Endodermal cell (in vitro differentiated cells): ENCODE results near the gene ACAD9. TPM values are rescaled to one million over a fixed set of nuclear protein-coding genes. Genes with fewer than 3 reads are reported as not detected.

Experiments
- DNase-seq: peaks from one replicate; pipeline ENCODE4 v3.0.0-alpha.2; 2017
- H3K27ac ChIP-seq: 2 replicates; pipeline ENCODE4 v1.5.1; 2013; ENCODE audit warnings: mild to moderate bottlenecking, low read depth, low read length, moderate library complexity
- H3K27me3 ChIP-seq: 2 replicates; pipeline ENCODE4 v1.6.1; 2013; ENCODE audit warnings: mild to moderate bottlenecking, low read length, moderate library complexity; ENCODE audit not compliant: insufficient read depth, control insufficient read depth, poor library complexity, severe bottlenecking
- H3K36me3 ChIP-seq: 2 replicates; pipeline ENCODE4 v1.7.0; 2013; ENCODE audit warnings: mild to moderate bottlenecking, low read length, moderate library complexity; ENCODE audit not compliant: control insufficient read depth, insufficient read depth
- H3K4me1 ChIP-seq: one replicate; pipeline ENCODE4 v1.7.0; 2013; ENCODE audit warnings: low read length; ENCODE audit not compliant: control insufficient read depth, insufficient read depth
- H3K4me3 ChIP-seq: 2 replicates; pipeline ENCODE4 v1.5.1; 2013; ENCODE audit warnings: mild to moderate bottlenecking, low read length, moderate library complexity
- H3K9ac ChIP-seq: 2 replicates; pipeline ENCODE4 v1.6.1; 2013; ENCODE audit warnings: mild to moderate bottlenecking, low read length, moderate library complexity; ENCODE audit not compliant: poor library complexity, severe bottlenecking; ENCODE audit errors: extremely low read depth
- H3K9me3 ChIP-seq: 2 replicates; pipeline ENCODE4 v1.6.1; 2013; ENCODE audit warnings: mild to moderate bottlenecking, low read length, moderate library complexity; ENCODE audit not compliant: control insufficient read depth
- H3K27ac Mint-ChIP-seq: 2 replicates; pipeline ENCODE4 v1.8.0; 2020; ENCODE audit warnings: mixed read lengths
- H3K27me3 Mint-ChIP-seq: 2 replicates; pipeline ENCODE4 v1.8.0; 2021; ENCODE audit warnings: mild to moderate bottlenecking, mixed read lengths; ENCODE audit not compliant: insufficient read depth
- H3K36me3 Mint-ChIP-seq: 2 replicates; pipeline ENCODE4 v1.8.0; 2020; ENCODE audit warnings: low read depth, mixed read lengths
- H3K4me1 Mint-ChIP-seq: 2 replicates; pipeline ENCODE4 v1.8.0; 2020; ENCODE audit warnings: mixed read lengths
- H3K4me3 Mint-ChIP-seq: 2 replicates; pipeline ENCODE4 v1.8.0; 2020; ENCODE audit warnings: mild to moderate bottlenecking, moderate library complexity, mixed read lengths
- H3K9me3 Mint-ChIP-seq: 2 replicates; pipeline ENCODE4 v1.8.0; 2020; ENCODE audit warnings: mild to moderate bottlenecking, mixed read lengths
- WGBS, 2 experiments: methylation state at CpG; one replicate each; pipeline versions ENCODE4 v1.1.5 to v1.1.7; 2013; ENCODE audit warnings: missing lambda C conversion rate in 2 of 2, mixed read lengths in 1 of 2; ENCODE audit not compliant: insufficient coverage in 1 of 2, insufficient read length in 1 of 2; 5-methylcytosine and 5-hydroxymethylcytosine counted together
- total RNA-seq, 2 donors: library from RNA; stranded (reverse); fragmentation: NEBNext Ultra II Directional in 1 of 2; extraction: Animal tissue kit (Norgen Biotek cat#: 25700) in 1 of 2; gene quantifications; 2 replicates in 1 of 2; 3 replicates in 1 of 2; pipeline ENCODE4 v1.2.1, GENCODE V29; 2021
- TF ChIP-seq, protein P1 (sequence below): fragments of 200-600 bp; sonication (generic); conservative IDR thresholded peaks from 2 replicates; pipeline ENCODE4 v1.5.0; 2021; ENCODE audit warnings: antibody characterized with exemption, mild to moderate bottlenecking

The ACAD9 gene
- total RNA-seq, 2 donors from 2014 or later = 48.0 to 52.1 TPM

DNA sequence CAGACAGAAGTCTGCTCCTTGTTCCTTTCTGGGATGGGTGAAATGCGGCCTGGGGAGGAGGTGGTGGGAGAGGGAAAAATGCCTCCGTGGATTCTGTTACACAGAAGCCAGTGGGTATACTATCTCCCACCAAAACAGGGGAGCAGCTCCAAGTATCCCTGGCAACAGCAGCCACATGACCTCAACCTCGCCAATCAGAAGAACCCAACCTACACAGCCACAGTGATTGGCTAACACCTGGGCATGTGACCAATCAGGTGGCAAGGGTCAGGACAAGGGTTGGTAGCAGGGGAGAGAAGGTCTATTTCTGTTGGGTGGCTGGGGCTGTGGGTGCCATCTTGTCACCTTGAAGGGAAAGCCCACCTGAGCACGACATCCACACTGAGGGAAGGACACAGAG is 9.1 kb upstream of the ACAD9 start:
- Mint-ChIP-seq H3K4me1 (peaks cover under 1% of the 10 kb centered on the region), H3K4me3 (no peak overlapping the region), H3K27me3 (peaks cover 12% of the 10 kb centered on the region), H3K27ac (no peak overlapping the region), H3K9me3 (no peaks in the 10 kb centered on the region), H3K36me3 (peaks cover 22% of the 10 kb centered on the region)
- WGBS, 2 experiments = 92% methylated on average over 4 of the region's 4 CpGs; no CpG with 5 or more reads in 1 of the 2 experiments
- Histone ChIP-seq H3K4me3 (no peak overlapping the region), H3K9me3 (no peaks in the 10 kb centered on the region), H3K27me3 (no peaks in the 10 kb centered on the region), H3K9ac (no peak overlapping the region), H3K27ac (no peak overlapping the region), H3K36me3 (peaks cover 43% of the 10 kb centered on the region), H3K4me1 (no peaks in the 10 kb centered on the region)
- TF ChIP-seq, protein P1, sequence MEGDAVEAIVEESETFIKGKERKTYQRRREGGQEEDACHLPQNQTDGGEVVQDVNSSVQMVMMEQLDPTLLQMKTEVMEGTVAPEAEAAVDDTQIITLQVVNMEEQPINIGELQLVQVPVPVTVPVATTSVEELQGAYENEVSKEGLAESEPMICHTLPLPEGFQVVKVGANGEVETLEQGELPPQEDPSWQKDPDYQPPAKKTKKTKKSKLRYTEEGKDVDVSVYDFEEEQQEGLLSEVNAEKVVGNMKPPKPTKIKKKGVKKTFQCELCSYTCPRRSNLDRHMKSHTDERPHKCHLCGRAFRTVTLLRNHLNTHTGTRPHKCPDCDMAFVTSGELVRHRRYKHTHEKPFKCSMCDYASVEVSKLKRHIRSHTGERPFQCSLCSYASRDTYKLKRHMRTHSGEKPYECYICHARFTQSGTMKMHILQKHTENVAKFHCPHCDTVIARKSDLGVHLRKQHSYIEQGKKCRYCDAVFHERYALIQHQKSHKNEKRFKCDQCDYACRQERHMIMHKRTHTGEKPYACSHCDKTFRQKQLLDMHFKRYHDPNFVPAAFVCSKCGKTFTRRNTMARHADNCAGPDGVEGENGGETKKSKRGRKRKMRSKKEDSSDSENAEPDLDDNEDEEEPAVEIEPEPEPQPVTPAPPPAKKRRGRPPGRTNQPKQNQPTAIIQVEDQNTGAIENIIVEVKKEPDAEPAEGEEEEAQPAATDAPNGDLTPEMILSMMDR = no peak
- no peak for DNase-seq

DNA sequence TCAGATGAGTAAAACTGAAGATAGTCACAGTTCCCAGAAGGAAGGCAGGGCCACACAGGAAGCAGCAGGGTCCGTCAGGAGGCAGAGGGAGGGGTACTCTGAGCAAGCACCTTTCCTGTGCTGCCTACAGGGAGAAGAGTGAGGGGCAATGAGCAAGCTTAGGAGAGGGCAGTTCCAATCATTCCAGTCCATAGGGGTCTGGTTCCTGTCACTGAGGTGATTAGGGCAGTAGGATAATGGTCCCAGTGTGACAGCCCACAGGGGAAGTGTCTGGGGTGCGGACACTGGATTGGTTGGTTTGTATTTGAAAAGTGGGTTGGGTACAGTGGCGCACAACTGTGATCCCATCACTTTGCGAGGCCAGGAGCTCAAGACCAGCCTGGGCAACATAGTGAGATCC is 7.1 kb upstream of the ACAD9 start:
- Histone ChIP-seq H3K4me1 (peaks cover 4% of the 10 kb centered on the region), H3K9ac (no peak overlapping the region), H3K9me3 (no peaks in the 10 kb centered on the region), H3K27me3 (no peaks in the 10 kb centered on the region), H3K4me3 (no peak overlapping the region), H3K36me3 (peaks cover 29% of the 10 kb centered on the region), H3K27ac (no peak overlapping the region)
- H3K4me3 Mint-ChIP-seq = no peak overlapping the region
- H3K36me3 Mint-ChIP-seq = peaks cover 20% of the 10 kb centered on the region
- no peak overlapping the region for H3K27ac Mint-ChIP-seq
- H3K9me3 Mint-ChIP-seq = no peaks in the 10 kb centered on the region
- 97 to 98% methylated on average over 4 of the region's 4 CpGs for WGBS, 2 experiments
- no peak for DNase-seq
- H3K4me1 Mint-ChIP-seq = peaks cover 2% of the 10 kb centered on the region
- peaks cover 12% of the 10 kb centered on the region for H3K27me3 Mint-ChIP-seq
- TF ChIP-seq, protein P1 = no peak

DNA sequence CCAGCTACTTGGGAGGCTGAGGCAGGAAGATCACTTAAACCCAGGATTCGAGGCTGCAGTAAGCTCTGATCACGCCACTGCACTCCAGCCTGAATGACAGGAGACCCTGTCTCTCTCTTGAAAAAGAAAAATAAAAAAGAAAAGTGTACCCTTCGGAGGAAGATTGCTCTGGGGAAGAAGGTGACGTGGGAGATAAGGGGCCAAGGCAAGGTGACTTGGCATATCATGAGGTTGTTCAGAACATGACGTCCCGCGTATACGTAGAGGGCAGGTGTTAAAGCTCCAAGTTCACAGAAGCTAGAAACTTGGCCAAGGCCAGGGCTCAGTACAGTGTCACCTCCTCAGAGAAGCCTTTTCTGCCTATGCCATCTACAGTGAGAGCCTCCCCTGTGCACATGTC is 6.7 kb upstream of the ACAD9 start:
- Mint-ChIP-seq H3K27ac (no peak overlapping the region), H3K4me3 (no peak overlapping the region), H3K36me3 (peaks cover 20% of the 10 kb centered on the region), H3K27me3 (peaks cover 12% of the 10 kb centered on the region), H3K4me1 (peaks cover 4% of the 10 kb centered on the region), H3K9me3 (no peaks in the 10 kb centered on the region)
- H3K27ac ChIP-seq = no peak overlapping the region
- TF ChIP-seq, protein P1 = no peak
- no peak overlapping the region for H3K4me3 ChIP-seq
- peaks cover 24% of the 10 kb centered on the region for H3K36me3 ChIP-seq
- no peaks in the 10 kb centered on the region for H3K27me3 ChIP-seq
- H3K4me1 ChIP-seq = peaks cover 7% of the 10 kb centered on the region
- no peaks in the 10 kb centered on the region for H3K9me3 ChIP-seq
- DNase-seq = no peak
- WGBS, 2 experiments = 91 to 95% methylated on average over 8 of the region's 8 CpGs
- no peak overlapping the region for H3K9ac ChIP-seq
